ENCODE measurements around the gene B3GAT3. TPM values are rescaled to one million over a fixed set of nuclear protein-coding genes. Genes with fewer than 3 reads are reported as not detected.

B3GAT3 gene
- total RNA-seq, 4 donors from 2014 or later: 28.0 to 47.4 (median 40.8) TPM

- H3K36me3 ChIP-seq: peaks cover 0 to 57% (median 23%) of the 10 kb centered on the region in 4 donors
- H3K4me1 ChIP-seq: peaks cover 5 to 30% (median 17%) of the 10 kb centered on the region in 4 donors
Measured at GRCh38 chr11:62569611-62570010, 52.2 kb downstream of the B3GAT3 start.

GRCh38 chr11:62567018-62567633 lies 54.7 kb downstream of the B3GAT3 start:
- no peak for DNase-seq
- intact Hi-C loops (cut with DNase I; ENCODE audit: low total_unique reads) (no loop called here), in situ Hi-C loops (cut with MboI; ENCODE audit: low pct_ligation_motif_present in 1 of 4, low pct_unique_long_range_greater_than_20kb in 1 of 4, low sequenced_read_pairs in 3 of 4) (loop anchor here in 1 of 4 donors (10.0 kb wide), 1 partner anchor 142 kb away; no protein-coding TSS in a partner anchor)
- no peak for TF ChIP-seq POLR2AphosphoS5 (IDR thresholded peaks at IDR 0.05)
- TF ChIP-seq POLR2A (IDR thresholded peaks at IDR 0.05): no peak
- TF ChIP-seq, protein P1, sequence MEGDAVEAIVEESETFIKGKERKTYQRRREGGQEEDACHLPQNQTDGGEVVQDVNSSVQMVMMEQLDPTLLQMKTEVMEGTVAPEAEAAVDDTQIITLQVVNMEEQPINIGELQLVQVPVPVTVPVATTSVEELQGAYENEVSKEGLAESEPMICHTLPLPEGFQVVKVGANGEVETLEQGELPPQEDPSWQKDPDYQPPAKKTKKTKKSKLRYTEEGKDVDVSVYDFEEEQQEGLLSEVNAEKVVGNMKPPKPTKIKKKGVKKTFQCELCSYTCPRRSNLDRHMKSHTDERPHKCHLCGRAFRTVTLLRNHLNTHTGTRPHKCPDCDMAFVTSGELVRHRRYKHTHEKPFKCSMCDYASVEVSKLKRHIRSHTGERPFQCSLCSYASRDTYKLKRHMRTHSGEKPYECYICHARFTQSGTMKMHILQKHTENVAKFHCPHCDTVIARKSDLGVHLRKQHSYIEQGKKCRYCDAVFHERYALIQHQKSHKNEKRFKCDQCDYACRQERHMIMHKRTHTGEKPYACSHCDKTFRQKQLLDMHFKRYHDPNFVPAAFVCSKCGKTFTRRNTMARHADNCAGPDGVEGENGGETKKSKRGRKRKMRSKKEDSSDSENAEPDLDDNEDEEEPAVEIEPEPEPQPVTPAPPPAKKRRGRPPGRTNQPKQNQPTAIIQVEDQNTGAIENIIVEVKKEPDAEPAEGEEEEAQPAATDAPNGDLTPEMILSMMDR (IDR thresholded peaks at IDR 0.05): no peak
- no peak for TF ChIP-seq EP300 (IDR thresholded peaks at IDR 0.05; ENCODE audit: low read depth)
- 62 to 74% methylated on average over 3 to 8 of the region's 8 CpGs for WGBS, 2 donors (ENCODE audit: low coverage in 1 of 2)
- Histone ChIP-seq H3K9me3 (no peaks in the 10 kb centered on the region), H3K27me3 (no peaks in the 10 kb centered on the region), H3K27ac (no peak overlapping the region), H3K4me3 (no peak overlapping the region), H3K36me3 (peaks cover 0 to 72% (median 26%) of the 10 kb centered on the region in 4 donors), H3K4me1 (peaks cover under 1 to 20% (median 9%) of the 10 kb centered on the region in 4 donors)

More at GRCh38 chr11:62569611-62570010, 52.2 kb downstream of the B3GAT3 start:
- WGBS, 2 donors (ENCODE audit: low coverage in 1 of 2): 86% methylated on average over 1 of the region's 1 CpG
- in situ Hi-C loops (cut with MboI; ENCODE audit: low pct_ligation_motif_present in 1 of 4, low pct_unique_long_range_greater_than_20kb in 1 of 4, low sequenced_read_pairs in 3 of 4) (loop anchor here in 1 of 4 donors (10.0 kb wide), 1 partner anchor 145 kb away; no protein-coding TSS in a partner anchor), intact Hi-C loops (cut with DNase I; ENCODE audit: low total_unique reads) (no loop called here)
- H3K4me3 ChIP-seq: no peak overlapping the region
- no peaks in the 10 kb centered on the region for H3K9me3 ChIP-seq
- H3K27ac ChIP-seq: no peak overlapping the region
- no peaks in the 10 kb centered on the region for H3K27me3 ChIP-seq
- TF ChIP-seq, protein P1 (IDR thresholded peaks at IDR 0.05): no peak
- no peak for TF ChIP-seq POLR2AphosphoS5 (IDR thresholded peaks at IDR 0.05)
- no peak for TF ChIP-seq EP300 (IDR thresholded peaks at IDR 0.05; ENCODE audit: low read depth)
- TF ChIP-seq POLR2A (IDR thresholded peaks at IDR 0.05): no peak
- no peak for DNase-seq

- Histone ChIP-seq H3K27ac (no peak overlapping the region), H3K4me3 (no peak overlapping the region), H3K27me3 (no peaks in the 10 kb centered on the region), H3K36me3 (peaks cover 0 to 70% (median 25%) of the 10 kb centered on the region in 4 donors), H3K9me3 (no peaks in the 10 kb centered on the region), H3K4me1 (peaks cover 0 to 14% (median 3%) of the 10 kb centered on the region in 4 donors)
- WGBS, 2 donors (ENCODE audit: low coverage in 1 of 2): 72 to 91% methylated on average over 8 of the region's 8 CpGs
- in situ Hi-C loops (cut with MboI; ENCODE audit: low pct_ligation_motif_present in 1 of 4, low pct_unique_long_range_greater_than_20kb in 1 of 4, low sequenced_read_pairs in 3 of 4): loop anchor here in 1 of 4 donors (10.0 kb wide), 1 partner anchor 141 kb away; no protein-coding TSS in a partner anchor
- DNase-seq: no peak
- intact Hi-C loops (cut with DNase I; ENCODE audit: low total_unique reads): no loop called here
- TF ChIP-seq, protein P1 (IDR thresholded peaks at IDR 0.05): no peak
Measured at GRCh38 chr11:62566247-62566646, 55.5 kb downstream of the B3GAT3 start.

Small RNAs within 50 kb of the gene (small RNA-seq; reads per million reads assigned to genes)
- gene AP001458.1: 0 reads per million in 4 donors
- 0 to 0.55 (median 0) reads per million in 4 donors for gene MIR6747
- gene SNORA57: 0 reads per million in 4 donors

Other genes with a start within 250 kb of the B3GAT3 start
- not detected for gene SCGB1A1, start 203.0 kb downstream of the B3GAT3 start, total RNA-seq
- gene AHNAK, start 75.2 kb downstream of the B3GAT3 start, total RNA-seq: 1,000 to 10,000 TPM in 1 of 4 donors, 100 to 1,000 TPM in 3; 561 to 1,032 (median 742) TPM
- gene EEF1G, start 48.1 kb downstream of the B3GAT3 start, total RNA-seq: 1,000 to 10,000 TPM in 3 of 4 donors, 100 to 1,000 TPM in 1; 337 to 1,276 (median 1,207) TPM
- 10 to 100 TPM in 2 of 4 donors, 1 to 10 TPM in 2; 6.0 to 12.4 (median 9.8) TPM for gene TUT1, start 30.5 kb downstream of the B3GAT3 start, total RNA-seq
- gene MTA2, start 20.1 kb downstream of the B3GAT3 start, total RNA-seq: 10 to 100 TPM; 42.0 to 80.1 (median 62.1) TPM
- 10 to 100 TPM; 35.0 to 61.1 (median 44.9) TPM for gene EML3, start 9.2 kb downstream of the B3GAT3 start, total RNA-seq
- gene ROM1, start 8.7 kb downstream of the B3GAT3 start, total RNA-seq: 1 to 10 TPM in 2 of 4 donors, not detected in 2; 5.3 to 5.6 TPM
- gene GANAB, start 24.6 kb upstream of the B3GAT3 start, total RNA-seq: 100 to 1,000 TPM in 3 of 4 donors, 10 to 100 TPM in 1; 60.2 to 129 (median 120) TPM
- gene INTS5, start 31.3 kb upstream of the B3GAT3 start, total RNA-seq: 10 to 100 TPM; 10.3 to 37.0 (median 18.4) TPM
- gene C11orf98, start 43.2 kb upstream of the B3GAT3 start, total RNA-seq: 10 to 100 TPM; 12.5 to 53.7 (median 37.7) TPM
- 10 to 100 TPM in 1 of 4 donors, 1 to 10 TPM in 1, not detected in 2; 6.0 to 17.0 TPM for gene CSKMT, start 43.3 kb upstream of the B3GAT3 start, total RNA-seq
- 10 to 100 TPM in 3 of 4 donors, 1 to 10 TPM in 1; 6.4 to 26.2 (median 15.3) TPM for gene UQCC3, start 49.7 kb upstream of the B3GAT3 start, total RNA-seq
- gene LBHD1, start 50.3 kb upstream of the B3GAT3 start, total RNA-seq: 10 to 100 TPM in 2 of 4 donors, 1 to 10 TPM in 2; 7.5 to 16.1 (median 10.1) TPM
- gene UBXN1, start 57.1 kb upstream of the B3GAT3 start, total RNA-seq: 100 to 1,000 TPM; 129 to 219 (median 142) TPM
- 10 to 100 TPM in 1 of 4 donors, 1 to 10 TPM in 3; 8.2 to 24.7 (median 9.0) TPM for gene LRRN4CL, start 67.5 kb upstream of the B3GAT3 start, total RNA-seq
- 100 to 1,000 TPM in 1 of 4 donors, 10 to 100 TPM in 3; 61.7 to 155 (median 75.7) TPM for gene BSCL2, start 85.4 kb upstream of the B3GAT3 start, total RNA-seq
- under 1 TPM in 1 of 4 donors, not detected in 3; 0.64 TPM for gene GNG3, start 85.7 kb upstream of the B3GAT3 start, total RNA-seq
- 100 to 1,000 TPM in 1 of 4 donors, 10 to 100 TPM in 3; 21.8 to 116 (median 59.6) TPM for gene HNRNPUL2, start 105.5 kb upstream of the B3GAT3 start, total RNA-seq
- 10 to 100 TPM in 3 of 4 donors, 1 to 10 TPM in 1; 6.7 to 27.0 (median 17.0) TPM for gene TTC9C, start 106.5 kb upstream of the B3GAT3 start, total RNA-seq
- gene ZBTB3, start 132.2 kb upstream of the B3GAT3 start, total RNA-seq: 10 to 100 TPM in 3 of 4 donors, 1 to 10 TPM in 1; 8.4 to 20.9 (median 14.0) TPM
- 10 to 100 TPM in 2 of 4 donors, 1 to 10 TPM in 2; 1.2 to 28.5 (median 14.1) TPM for gene POLR2G, start 139.6 kb upstream of the B3GAT3 start, total RNA-seq
- gene TAF6L, start 149.4 kb upstream of the B3GAT3 start, total RNA-seq: 100 to 1,000 TPM in 1 of 4 donors, 10 to 100 TPM in 3; 18.9 to 234 (median 22.8) TPM
- gene TMEM179B, start 165.4 kb upstream of the B3GAT3 start, total RNA-seq: 100 to 1,000 TPM in 2 of 4 donors, 10 to 100 TPM in 2; 65.9 to 112 (median 89.8) TPM
- 10 to 100 TPM; 10.1 to 42.1 (median 29.6) TPM for gene TMEM223, start 170.0 kb upstream of the B3GAT3 start, total RNA-seq
- 100 to 1,000 TPM in 1 of 4 donors, 10 to 100 TPM in 3; 38.2 to 134 (median 60.0) TPM for gene NXF1, start 183.5 kb upstream of the B3GAT3 start, total RNA-seq
- gene STX5, start 210.1 kb upstream of the B3GAT3 start, total RNA-seq: 10 to 100 TPM; 15.3 to 62.5 (median 30.2) TPM
- gene TEX54, start 210.9 kb upstream of the B3GAT3 start, total RNA-seq: not detected
- gene WDR74, start 217.6 kb upstream of the B3GAT3 start, total RNA-seq: 10 to 100 TPM; 25.3 to 37.8 (median 27.6) TPM